K562 (cell line): Measurements from ENCODE around the gene KRTAP20-1. TPM values are rescaled to one million over a fixed set of nuclear protein-coding genes. Genes with fewer than 3 reads are reported as not detected.

Experiments
- ATAC-seq: fragments of 200-7000 bp; cut with Tn5 transposase; 3 replicates; pipeline ENCODE4 v1.9.1; 2020; ENCODE audit warnings: moderate library complexity
- BruUV-seq: library from RNA; stranded (reverse); fragments of 400-500 nt; replicated peaks from 2 replicates; lab custom pipeline; 2021; lab: Mats Ljungman, UMichigan
- CTCF ChIA-PET: fragments of 300-600 bp; formaldehyde crosslinking; extraction: SDS; loops from one replicate; lab custom pipeline; 2021; ENCODE audit warnings: low intra/inter-chr PET ratio; lab: Yijun Ruan, JAX
- POLR2A ChIA-PET: fragments of 300-600, 350-650 bp; sonication (Branson Sonifier 250); formaldehyde crosslinking; extraction: SDS; loops from one replicate; lab custom pipeline; 2021; ENCODE audit warnings: antibody characterized with exemption, inconsistent platforms; lab: Yijun Ruan, JAX
- DNase-seq, 4 experiments: peaks; one replicate each; pipeline versions ENCODE4 v3.0.0 to v3.0.0-alpha.2; 2011 to 2018; ENCODE audit warnings: low spot score in 3 of 4, mixed read lengths in 3 of 4; ENCODE audit errors: extremely low read depth in 1 of 4
- FAIRE-seq: peaks from 2 replicates; lab custom pipeline; 2011; peaks lifted over from hg19 to GRCh38; lab: Jason Lieb, UNC
- H2AFZ ChIP-seq: 2 replicates; pipeline ENCODE4 v1.6.0; 2011; ENCODE audit warnings: low read depth, low read length, control low read depth, inconsistent platforms
- H3K27ac ChIP-seq: fragments of 200-600 bp; 3 replicates; pipeline ENCODE4 v1.8.0; 2011; ENCODE audit warnings: low read depth, mild to moderate bottlenecking, control low read depth, inconsistent platforms, low read length, moderate library complexity, mixed read lengths; ENCODE audit errors: extremely low read depth
- H3K27me3 ChIP-seq, 2 experiments: fragments of 300-600 bp in 1 of 2; 2 replicates in 1 of 2; 3 replicates in 1 of 2; pipeline versions ENCODE4 v1.6.0 to v1.8.0; 2011; ENCODE audit warnings: inconsistent platforms in 2 of 2, low read length in 2 of 2, mild to moderate bottlenecking in 1 of 2, mixed read lengths in 1 of 2, moderate library complexity in 1 of 2; ENCODE audit not compliant: control insufficient read depth in 2 of 2, insufficient read depth in 2 of 2
- H3K36me3 ChIP-seq: fragments of 300-600 bp; 3 replicates; pipeline ENCODE4 v1.8.0; 2011; ENCODE audit warnings: mild to moderate bottlenecking, low read length, inconsistent platforms; ENCODE audit not compliant: control insufficient read depth, insufficient read depth
- H3K4me1 ChIP-seq, 2 experiments: fragments of 200-600 bp in 1 of 2; replicated peaks in 1 of 2; 2 replicates in 1 of 2; 3 replicates in 1 of 2; pipeline versions ENCODE4 v1.5.1 to v1.8.0; 2011; ENCODE audit warnings: inconsistent platforms in 2 of 2, low read length in 2 of 2, mild to moderate bottlenecking in 1 of 2, mixed read lengths in 1 of 2, moderate library complexity in 1 of 2; ENCODE audit not compliant: control insufficient read depth in 2 of 2, insufficient read depth in 2 of 2
- H3K4me2 ChIP-seq: 2 replicates; pipeline ENCODE4 v1.6.1; 2011; ENCODE audit warnings: low read length, control low read depth, inconsistent platforms, mixed read lengths; ENCODE audit not compliant: insufficient read depth
- H3K4me3 ChIP-seq: fragments of 200-600 bp; sonication (generic), shearing (Covaris generic); 2 replicates; pipeline ENCODE4 v1.5.1; 2016; ENCODE audit warnings: control low read depth, inconsistent platforms
- H3K79me2 ChIP-seq: fragments of 200-600 bp; 3 replicates; pipeline ENCODE4 v1.8.0; 2011; ENCODE audit warnings: low read length, inconsistent platforms; ENCODE audit not compliant: control insufficient read depth, insufficient read depth
- H3K9ac ChIP-seq, 2 experiments: 2 replicates each; pipeline versions ENCODE4 v1.6.0 to v1.6.1; 2011; ENCODE audit warnings: low read depth in 2 of 2, low read length in 2 of 2, control low read depth in 1 of 2, inconsistent platforms in 1 of 2, mild to moderate bottlenecking in 1 of 2, mixed read lengths in 1 of 2; ENCODE audit not compliant: insufficient read depth in 1 of 2
- H3K9me1 ChIP-seq: one replicate; pipeline ENCODE4 v1.6.0; 2011; ENCODE audit warnings: inconsistent platforms, mild to moderate bottlenecking, low read length, moderate library complexity; ENCODE audit not compliant: control insufficient read depth, insufficient read depth
- H3K9me3 ChIP-seq: replicated peaks from 2 replicates; pipeline ENCODE4 v1.5.1; 2011; ENCODE audit warnings: low read depth, low read length, inconsistent platforms; ENCODE audit not compliant: control insufficient read depth, insufficient read depth
- H4K20me1 ChIP-seq: replicated peaks from 2 replicates; pipeline ENCODE4 v1.6.1; 2011; ENCODE audit warnings: low read length, inconsistent platforms, mixed read lengths; ENCODE audit not compliant: control insufficient read depth, insufficient read depth
- CEBPB ChIP-seq: fragments of 450-650 bp; IDR thresholded peaks from 2 replicates; pipeline ENCODE4 v1.6.1; 2016; ENCODE audit warnings: missing genetic modification characterization, missing compliant biosample characterization
- CEBPG ChIP-seq, 3 experiments: fragments of 200-800 bp in 1 of 3; sonication (Bioruptor generic) in 1 of 3; sonication (generic) in 1 of 3; formaldehyde crosslinking in 1 of 3; IDR thresholded peaks in 2 of 3; conservative IDR thresholded peaks in 1 of 3; 2 replicates each; pipeline versions ENCODE4 v1.6.1 to v1.8.0; 2016 to 2022; ENCODE audit warnings: missing compliant biosample characterization in 2 of 3, missing genetic modification characterization in 2 of 3, mild to moderate bottlenecking in 1 of 3, missing genetic modification reagents in 1 of 3
- EZH2 ChIP-seq: IDR thresholded peaks from 2 replicates; pipeline ENCODE4 v1.6.1; 2012; ENCODE audit warnings: low read depth, mild to moderate bottlenecking, inconsistent platforms, low read length, borderline replicate concordance
- HOMEZ ChIP-seq: fragments of 250-450 bp; sonication (Bioruptor Pico); IDR thresholded peaks from 2 replicates; pipeline ENCODE4 v1.4.0; 2020; ENCODE audit warnings: mild to moderate bottlenecking, moderate library complexity
- KLF10 ChIP-seq: fragments of 250-450 bp; sonication (Bioruptor Pico); IDR thresholded peaks from 2 replicates; pipeline ENCODE4 v1.6.1; 2021; ENCODE audit warnings: matching md5 sums
- SRSF3 ChIP-seq: fragments of 200-400 bp; formaldehyde crosslinking; IDR thresholded peaks from 2 replicates; pipeline ENCODE4 v1.6.1; 2016; ENCODE audit warnings: mild to moderate bottlenecking, low read length, moderate library complexity; ENCODE audit not compliant: insufficient read depth
- TBL1XR1 ChIP-seq, 2 experiments: IDR thresholded peaks; 2 replicates each; pipeline ENCODE4 v1.6.1; 2012; ENCODE audit warnings: improper control_type of control experiment in 2 of 2, low read length in 2 of 2, mild to moderate bottlenecking in 1 of 2
- ZSCAN29 ChIP-seq: fragments of 450-650 bp; IDR thresholded peaks from 2 replicates; pipeline ENCODE4 v1.6.1; 2017
- WGBS: fragments of 100-300 bp; shearing (Covaris generic); methylation state at CpG from one replicate; pipeline ENCODE4 v1.1.6; 2016; ENCODE audit warnings: low coverage, mixed read lengths; ENCODE audit not compliant: insufficient coverage; ENCODE audit errors: missing lambda C conversion rate; 5-methylcytosine and 5-hydroxymethylcytosine counted together
- in situ Hi-C: fragments of 300-500 bp; cut with MboI; formaldehyde crosslinking; loops from 4 replicates; pipeline ENCODE4 v1.15.0; 2018; ENCODE audit warnings: inconsistent platforms, mixed read lengths
- intact Hi-C: fragments of 100-400 bp; cut with micrococcal nuclease; formaldehyde crosslinking; loops from 2 replicates; pipeline ENCODE4 v1.14.2; 2022
- polyA plus RNA-seq, 8 experiments: library from polyadenylated mRNA; depleted of rRNA in 4 of 8; stranded (reverse) in 5 of 8; unstranded in 3 of 8; fragments of >200 nt; fragmentation: Nextera tagmentation in 2 of 8; fragmentation: Illumina TruSeq in 1 of 8; extraction: Ambion mirVana in 2 of 8; extraction: Trizol in 1 of 8; gene quantifications; 2 replicates each; pipeline versions ENCODE4 v1.2.1 to v1.2.3, GENCODE V29; 2011 to 2014; ENCODE audit warnings: inconsistent platforms in 1 of 8, missing spikeins in 1 of 8
- total RNA-seq, 7 experiments: library from RNA; depleted of rRNA in 6 of 7; stranded (reverse); fragments of >200 nt in 6 of 7; fragmentation: Illumina TruSeq in 2 of 7; extraction: Trizol in 2 of 7; gene quantifications; 2 replicates each; pipeline versions ENCODE4 v1.2.1 to v1.2.3, GENCODE V29; 2011 to 2021; ENCODE audit warnings: low replicate concordance in 1 of 7

Gene KRTAP20-1
- total and polyA plus RNA-seq, 9 of the 15 experiments (the other 6 are each of a cell fraction or from before 2014, with no cell fraction given): not detected

GRCh38 chr21:30638686-30639085, 22.5 kb downstream of the KRTAP20-1 start:
- Histone ChIP-seq H3K27ac (no peak overlapping the region), H3K4me3 (no peak overlapping the region), H3K27me3 (no peaks in the 10 kb centered on the region), H3K79me2 (no peaks in the 10 kb centered on the region), H3K9me1 (no peaks in the 10 kb centered on the region), H3K9ac (no peak overlapping the region), H3K9me3 (no peaks in the 10 kb centered on the region; the same call in 1 of the 2 replicates), H2AFZ (no peak overlapping the region), H4K20me1 (no peaks in the 10 kb centered on the region), H3K4me2 (no peak overlapping the region), H3K36me3 (no peaks in the 10 kb centered on the region), H3K4me1 (no peaks in the 10 kb centered on the region)
- no peak for ATAC-seq
- CTCF ChIA-PET: no interaction called here
- whole genome bisulfite sequencing: 0% methylated on average over 3 of the region's 3 CpGs
- FAIRE-seq: no peak
- POLR2A ChIA-PET: no interaction called here
- intact Hi-C loops: loop anchor here (10.0 kb wide), 1 partner anchor 184 kb away; no protein-coding TSS in a partner anchor
- TF ChIP-seq ZSCAN29: no peak
- no peak for TF ChIP-seq KLF10 (CRISPR knock-in tag)
- TF ChIP-seq TBL1XR1 (IDR thresholded peaks at IDR 0.05; ENCODE audit: low read length in 2 of 2): no peak
- TF ChIP-seq SRSF3: no peak
- no peak for TF ChIP-seq CEBPG (CRISPR knock-in tag; IDR thresholded peaks at IDR 0.05)
- peak; percentile 11 to 79; a peak in 2 of 4 replicates for TF ChIP-seq CEBPG (tag; conservative IDR thresholded peaks at IDR 0.05 in 1 of 2, IDR thresholded peaks at IDR 0.05 in 1 of 2)
- TF ChIP-seq EZH2: no peak
- no peak for TF ChIP-seq HOMEZ (CRISPR knock-in tag)
- peak; percentile 49; the same call in 1 of the 2 replicates for TF ChIP-seq CEBPB (tag)
- no TSS peak for BruUV-seq
- DNase-seq: no peak
- in situ Hi-C loops: no loop called here
